Measurements from ENCODE around the gene SEH1L.
"Not testable (repeated sequence)": the region's sequence is repeated elsewhere in the genome, so short reads cannot be mapped to it uniquely, and the experiment has no call there.

The SEH1L gene

GRCh38 chr18:12944709-12945108, 3.1 kb upstream of the SEH1L start:
- DNase-seq: peak; percentile 29 to 55

GRCh38 chr18:12946549-12947284, 1.1 kb upstream of the SEH1L start:
- peak; percentile 29 to 59 for DNase-seq

GRCh38 chr18:12948050-12948804, 416 bp downstream of the SEH1L start:
- DNase-seq: peak; percentile 94 to 96

- no peak for DNase-seq
These were observed 10.7 kb downstream of the SEH1L start for GRCh38 chr18:12958478-12958877.

- no peak for DNase-seq
These were observed 12.6 kb downstream of the SEH1L start for GRCh38 chr18:12960395-12960794.

GRCh38 chr18:12960853-12961397, 13.1 kb downstream of the SEH1L start:
- no peak for DNase-seq

- DNase-seq: no peak
These were observed 15.3 kb downstream of the SEH1L start for GRCh38 chr18:12963069-12963468.

GRCh38 chr18:12968115-12968514, 20.3 kb downstream of the SEH1L start:
- no peak for DNase-seq

GRCh38 chr18:12968619-12969018, 20.8 kb downstream of the SEH1L start:
- no peak for DNase-seq

- DNase-seq: no peak
These were observed 25.9 kb downstream of the SEH1L start for GRCh38 chr18:12973562-12974213.

- DNase-seq: no peak
These were observed 27.7 kb downstream of the SEH1L start for GRCh38 chr18:12975488-12975887.

- no peak for DNase-seq
These were observed 28.5 kb downstream of the SEH1L start for GRCh38 chr18:12976305-12976704.

- not testable (repeated sequence) for DNase-seq
These were observed 32.3 kb downstream of the SEH1L start for GRCh38 chr18:12980065-12980464.

GRCh38 chr18:12989397-12990122, 41.7 kb downstream of the SEH1L start:
- no peak for DNase-seq

GRCh38 chr18:12990123-12990475, 42.3 kb downstream of the SEH1L start:
- peak; percentile 58 to 69 for DNase-seq

- peak in 1 of 2 donors; percentile 52 for DNase-seq
These were observed 42.8 kb downstream of the SEH1L start for GRCh38 chr18:12990641-12990966.

- DNase-seq: peak; percentile 99
These were observed 43.4 kb downstream of the SEH1L start, which contains the start of gene CEP192 for GRCh38 chr18:12990967-12991820. TSS of gene CEP192 (plus strand) at chr18:12991362. CDS start at chr18:12999425, 8,063 bp downstream.

- no peak for DNase-seq
These were observed 44.0 kb downstream of the SEH1L start for GRCh38 chr18:12991821-12992179.

GRCh38 chr18:12993439-12993838, 45.6 kb downstream of the SEH1L start:
- DNase-seq: no peak

- DNase-seq: no peak
These were observed 47.6 kb downstream of the SEH1L start for GRCh38 chr18:12995424-12995823.

GRCh38 chr18:12995952-12996477, 48.2 kb downstream of the SEH1L start:
- no peak for DNase-seq
